Head of caudate nucleus (tissue), 42 donors: ENCODE measurements around the gene SNHG17.
"Not testable (repeated sequence)": the region's sequence is repeated elsewhere in the genome, so short reads cannot be mapped to it uniquely, and the experiment has no call there.

ENCODE experiments used
- DNase-seq, 42 donors: peaks; one replicate each; pipeline versions ENCODE4 v3.0.0 to v3.0.0-alpha.2; 2020 to 2021; ENCODE audit warnings: mixed read lengths in 7 of 42
- intact Hi-C: fragments of 100-400 bp; cut with DNase I; formaldehyde crosslinking; loops from one replicate; pipeline ENCODE4 v1.15.0; 2022

The SNHG17 gene

GRCh38 chr20:38426006-38426897 lies 8.9 kb downstream of the SNHG17 start:
- DNase-seq: peak in 36 of 42 donors; percentile 20 to 88 (median 60)
- intact Hi-C loops: no loop called here

- no peak for DNase-seq
- intact Hi-C loops: no loop called here
Measured at GRCh38 chr20:38424401-38424800, 10.7 kb downstream of the SNHG17 start.

GRCh38 chr20:38423541-38423940 lies 11.6 kb downstream of the SNHG17 start:
- intact Hi-C loops: no loop called here
- DNase-seq: no peak

- intact Hi-C loops: no loop called here
- DNase-seq: no peak
Measured at GRCh38 chr20:38421915-38422314, 13.2 kb downstream of the SNHG17 start.

- DNase-seq: peak in 6 of 42 donors; percentile 23 to 55 (median 35)
- intact Hi-C loops: no loop called here
Measured at GRCh38 chr20:38420388-38421085, 14.6 kb downstream of the SNHG17 start.

GRCh38 chr20:38418509-38419204 lies 16.5 kb downstream of the SNHG17 start:
- DNase-seq: peak in 28 of 42 donors; percentile 17 to 76 (median 46)
- intact Hi-C loops: no loop called here

GRCh38 chr20:38414769-38415450 lies 20.2 kb downstream of the SNHG17 start:
- DNase-seq: peak in 2 of 42 donors; percentile 2 to 3

GRCh38 chr20:38412877-38413577 lies 22.1 kb downstream of the SNHG17 start:
- intact Hi-C loops: no loop called here
- peak in 18 of 42 donors; percentile 20 to 75 (median 44) for DNase-seq

More at GRCh38 chr20:38414769-38415450, 20.2 kb downstream of the SNHG17 start:
- intact Hi-C loops: no loop called here

GRCh38 chr20:38407822-38408221 lies 27.3 kb downstream of the SNHG17 start:
- intact Hi-C loops, DNase-seq: not testable (repeated sequence)

- intact Hi-C loops: no loop called here
- no peak for DNase-seq
Measured at GRCh38 chr20:38407321-38407720, 27.8 kb downstream of the SNHG17 start.

- intact Hi-C loops: no loop called here
- DNase-seq: peak in 7 of 42 donors; percentile 13 to 61 (median 47)
Measured at GRCh38 chr20:38406476-38406875, 28.7 kb downstream of the SNHG17 start.

- DNase-seq: no peak
- intact Hi-C loops: no loop called here
Measured at GRCh38 chr20:38405132-38405531, 30.0 kb downstream of the SNHG17 start.

- DNase-seq: no peak
- intact Hi-C loops: no loop called here
Measured at GRCh38 chr20:38404016-38404415, 31.1 kb downstream of the SNHG17 start.

GRCh38 chr20:38402816-38403215 lies 32.3 kb downstream of the SNHG17 start:
- DNase-seq: no peak
- intact Hi-C loops: no loop called here

GRCh38 chr20:38402089-38402488 lies 33.0 kb downstream of the SNHG17 start:
- intact Hi-C loops: no loop called here
- DNase-seq: no peak

- DNase-seq, intact Hi-C loops: not testable (repeated sequence)
Measured at GRCh38 chr20:38395751-38396395, 39.3 kb downstream of the SNHG17 start.

GRCh38 chr20:38395165-38395564 lies 40.0 kb downstream of the SNHG17 start:
- no peak for DNase-seq
- intact Hi-C loops: no loop called here

GRCh38 chr20:38393259-38393658 lies 41.9 kb downstream of the SNHG17 start:
- intact Hi-C loops: no loop called here
- DNase-seq: no peak
